Stimulated activated CD8-positive, alpha-beta memory T cell treated with anti-CD3 and anti-CD28 coated beads, Interleukin-12 subunit alpha, Interleukin-12 subunit beta, amount 100 ng/mL, for 1 hour (primary cell): ENCODE measurements around the gene NAV2.
"Not testable (repeated sequence)": the region's sequence is repeated elsewhere in the genome, so short reads cannot be mapped to it uniquely, and the experiment has no call there.

ENCODE experiments used
- DNase-seq: peaks from one replicate; pipeline ENCODE4 v3.0.0-alpha.2; 2020; ENCODE audit warnings: low read depth

Gene NAV2

DNA sequence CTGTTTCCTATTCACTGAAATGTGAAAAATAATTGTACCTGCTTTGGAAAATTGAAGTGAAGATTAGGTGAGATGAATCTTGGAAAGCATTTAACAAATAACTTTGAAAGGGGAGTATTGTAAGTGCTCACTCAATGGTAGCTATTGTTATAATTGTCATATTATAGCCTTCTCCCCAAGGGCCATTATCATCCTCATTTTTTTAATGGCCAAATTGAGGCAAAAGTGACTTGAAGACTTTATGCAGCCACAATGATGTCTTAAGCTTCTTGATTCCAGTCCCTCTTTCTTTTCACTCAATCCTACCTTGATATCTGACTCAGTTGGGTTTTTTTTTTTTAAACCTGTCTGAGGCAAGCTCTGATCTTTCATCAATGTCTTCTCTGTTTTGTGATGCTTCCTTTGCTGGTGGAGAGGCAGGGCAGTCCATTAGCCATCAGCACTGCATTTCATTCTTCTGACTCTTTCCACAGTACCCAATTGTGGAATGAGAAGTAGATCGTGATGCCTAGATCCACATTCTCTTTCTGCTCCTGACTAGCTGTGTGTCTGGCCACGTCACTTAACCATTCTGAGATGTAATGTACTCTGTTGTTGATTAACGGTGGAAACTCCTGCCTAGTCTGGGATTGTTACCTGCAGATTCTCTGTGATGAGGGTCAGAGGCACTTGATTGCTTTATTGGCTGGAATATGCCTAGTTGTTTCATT, 346.3 kb downstream of the NAV2 start:
- no peak for DNase-seq

DNA sequence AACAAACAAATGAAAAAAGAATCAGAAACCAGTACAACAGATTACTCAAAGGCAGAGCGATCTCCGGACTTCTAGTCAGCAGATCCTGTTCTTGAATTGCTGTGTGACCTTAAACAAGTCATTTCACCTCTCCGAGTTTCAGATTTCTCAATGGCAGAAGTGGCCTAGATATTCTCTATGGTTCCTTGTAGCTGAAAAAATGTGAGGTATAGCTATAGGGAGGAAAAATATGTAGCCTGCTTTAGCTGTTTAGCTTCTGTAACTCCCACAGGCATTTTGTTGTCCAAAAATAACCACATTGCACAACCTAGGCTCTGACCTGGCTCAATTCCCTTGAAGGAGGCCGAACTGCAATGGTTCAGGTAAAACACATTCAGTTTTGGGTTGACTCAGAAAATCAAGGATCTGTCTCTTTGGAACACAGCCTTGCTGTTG, 347.0 kb downstream of the NAV2 start:
- no peak for DNase-seq

GRCh38 chr11:20060181-20060580, 347.5 kb downstream of the NAV2 start:
- no peak for DNase-seq

DNA sequence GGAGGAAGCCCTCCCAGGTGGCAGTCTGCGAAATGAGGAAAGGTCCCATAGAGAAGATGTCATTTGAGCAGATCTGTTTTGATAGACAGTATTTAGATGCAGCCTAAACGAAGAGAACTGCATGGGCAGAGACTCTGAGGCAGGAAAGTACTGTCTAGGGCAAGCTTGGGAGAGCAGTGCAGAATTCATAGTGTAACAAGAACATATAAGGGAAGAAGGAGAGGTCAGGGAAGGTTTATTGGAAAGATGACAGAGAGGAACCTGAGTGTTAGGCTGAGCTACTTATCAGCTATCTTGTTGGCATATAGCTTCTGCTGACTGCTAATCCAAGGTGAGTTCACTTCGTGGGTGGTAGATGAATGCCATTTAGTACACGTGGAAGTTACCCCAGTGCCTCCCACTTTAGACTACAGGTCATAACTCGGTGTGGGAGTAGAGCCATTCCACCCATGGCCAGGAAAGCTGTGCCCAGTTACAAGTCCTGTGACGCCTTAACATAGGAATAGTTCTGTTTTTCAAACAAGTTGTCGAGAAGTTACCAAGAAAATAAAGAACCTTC, 348.1 kb downstream of the NAV2 start:
- no peak for DNase-seq

GRCh38 chr11:20061776-20062175, 349.1 kb downstream of the NAV2 start:
- DNase-seq = no peak

DNA sequence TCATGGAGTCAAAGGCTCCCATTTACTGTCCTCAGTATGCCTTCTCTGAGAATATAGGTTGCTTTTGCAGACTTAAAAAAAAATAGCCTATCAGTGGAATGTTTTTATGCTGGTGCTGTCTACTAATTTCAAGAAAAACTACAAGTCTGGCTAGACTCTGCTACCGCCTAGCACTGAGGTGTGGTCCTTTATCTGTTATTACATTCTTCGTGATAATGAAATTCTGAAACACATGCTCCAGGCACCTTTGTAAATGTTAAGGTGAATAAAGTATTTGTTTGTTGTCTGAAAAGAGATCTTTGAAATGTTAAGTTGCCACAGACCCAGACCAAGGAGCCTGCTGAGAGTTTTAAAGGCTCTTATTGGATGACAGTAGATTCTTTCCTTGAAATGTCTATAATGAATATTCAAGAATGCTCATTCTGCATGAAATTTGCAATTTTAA, 352.3 kb downstream of the NAV2 start:
- DNase-seq = no peak

GRCh38 chr11:20065406-20065805, 352.8 kb downstream of the NAV2 start:
- no peak for DNase-seq

DNA sequence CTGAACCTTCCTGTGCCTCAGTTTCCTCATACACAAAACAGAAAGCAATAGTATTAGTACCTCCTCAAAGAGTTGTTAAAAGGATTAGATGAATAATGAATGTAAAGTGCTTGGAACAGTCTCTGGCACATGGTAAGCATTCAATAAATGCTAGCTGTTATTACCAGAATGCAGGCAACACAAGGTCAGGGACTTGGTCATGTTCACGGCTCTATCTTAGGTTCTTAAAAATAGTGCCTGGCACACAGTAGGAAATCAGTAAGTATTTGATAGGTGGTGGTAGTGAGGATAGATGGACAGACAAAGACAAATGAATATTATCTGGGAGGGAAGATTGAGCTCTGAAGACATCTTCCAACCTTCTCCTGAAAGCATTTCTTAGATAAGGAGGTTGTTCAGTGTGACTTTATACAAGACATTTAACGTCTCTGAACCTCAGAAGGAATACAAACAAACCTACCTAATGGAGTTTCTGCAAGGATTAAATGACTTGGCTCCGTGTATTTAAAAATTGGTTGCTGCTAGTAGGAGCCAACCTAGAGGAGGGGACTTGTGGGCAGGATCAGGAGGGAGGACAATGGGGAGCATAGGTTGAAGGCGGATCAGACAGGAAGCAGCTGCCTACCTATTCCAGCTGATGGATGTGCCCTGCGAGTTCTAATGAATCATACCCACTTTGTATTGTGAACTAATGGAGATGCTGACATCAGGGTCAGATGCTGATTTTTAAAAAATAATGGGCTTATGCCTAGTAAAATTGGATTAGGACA, 353.6 kb downstream of the NAV2 start:
- no peak for DNase-seq

- DNase-seq = no peak
These were observed 354.1 kb downstream of the NAV2 start for GRCh38 chr11:20066783-20067156.

DNA sequence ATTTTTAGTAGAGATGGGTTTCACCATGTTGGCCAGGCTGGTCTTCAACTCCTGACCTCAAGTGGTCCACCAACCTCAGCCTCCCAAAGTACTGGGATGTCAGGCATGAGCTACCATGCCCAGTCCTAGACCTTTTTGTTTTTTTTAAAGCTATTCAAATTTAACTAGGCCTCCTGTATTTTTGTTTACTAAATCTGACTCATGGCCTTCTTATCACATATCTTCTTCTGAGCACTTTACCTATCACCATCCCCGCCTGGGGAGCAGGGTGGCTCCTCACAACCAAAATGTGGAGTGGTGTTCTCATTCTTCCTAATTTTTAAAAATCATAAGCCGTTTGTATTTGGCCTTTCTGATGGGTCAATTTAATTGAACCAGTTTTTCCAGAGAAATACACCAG, 355.0 kb downstream of the NAV2 start:
- DNase-seq = no peak

GRCh38 chr11:20068691-20069090, 356.1 kb downstream of the NAV2 start:
- DNase-seq = no peak

GRCh38 chr11:20070459-20070858, 357.8 kb downstream of the NAV2 start:
- DNase-seq = no peak

GRCh38 chr11:20075627-20076026, 363.0 kb downstream of the NAV2 start:
- no peak for DNase-seq

DNA sequence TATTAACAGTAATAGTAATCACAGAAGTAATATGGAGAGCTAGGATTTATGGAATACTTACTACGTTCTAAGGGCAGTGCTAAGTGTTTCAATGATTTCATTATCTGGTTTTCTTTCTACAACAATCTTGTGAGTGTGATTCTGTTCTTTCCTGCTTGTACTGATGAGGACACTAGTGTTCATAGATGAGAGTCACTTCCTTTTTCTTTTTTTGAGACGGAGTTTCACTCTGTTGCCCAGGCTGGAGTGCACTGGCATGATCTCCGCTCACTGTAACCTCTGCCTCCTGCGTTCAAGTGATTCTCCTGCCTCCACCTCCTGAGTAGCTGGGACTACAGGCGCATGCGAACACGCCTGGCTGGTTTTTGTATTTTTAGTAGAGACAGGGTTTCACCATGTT, 366.2 kb downstream of the NAV2 start:
- no peak for DNase-seq

DNA sequence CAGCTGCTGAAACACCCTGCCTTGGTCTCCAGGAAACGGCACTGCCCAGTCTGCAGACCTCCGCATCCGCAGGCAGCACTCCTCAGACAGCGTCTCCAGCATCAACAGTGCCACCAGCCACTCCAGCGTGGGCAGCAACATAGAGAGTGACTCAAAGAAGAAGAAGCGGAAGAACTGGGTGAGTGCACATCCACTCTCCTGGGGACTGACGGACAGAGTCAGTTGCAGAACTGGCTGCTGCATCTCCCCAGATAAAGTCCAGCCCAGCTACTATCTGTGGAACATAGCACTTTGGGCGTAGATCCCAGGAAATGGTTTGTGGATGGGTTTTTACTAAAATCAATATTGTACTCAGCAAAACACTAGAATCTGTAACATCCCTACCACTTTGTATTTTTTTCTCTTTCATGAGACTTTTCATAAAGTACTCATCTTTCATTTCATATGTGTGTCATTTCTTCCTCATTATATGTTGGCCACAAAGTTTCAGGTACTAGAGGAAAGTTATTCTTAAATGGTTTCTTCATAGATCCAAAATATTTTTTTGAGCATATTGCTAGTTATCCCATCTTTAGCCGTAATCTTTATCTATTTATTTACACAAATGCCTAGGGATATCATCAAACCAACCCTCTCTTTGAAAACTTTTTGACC, 367.5 kb downstream of the NAV2 start:
- DNase-seq = no peak

DNA sequence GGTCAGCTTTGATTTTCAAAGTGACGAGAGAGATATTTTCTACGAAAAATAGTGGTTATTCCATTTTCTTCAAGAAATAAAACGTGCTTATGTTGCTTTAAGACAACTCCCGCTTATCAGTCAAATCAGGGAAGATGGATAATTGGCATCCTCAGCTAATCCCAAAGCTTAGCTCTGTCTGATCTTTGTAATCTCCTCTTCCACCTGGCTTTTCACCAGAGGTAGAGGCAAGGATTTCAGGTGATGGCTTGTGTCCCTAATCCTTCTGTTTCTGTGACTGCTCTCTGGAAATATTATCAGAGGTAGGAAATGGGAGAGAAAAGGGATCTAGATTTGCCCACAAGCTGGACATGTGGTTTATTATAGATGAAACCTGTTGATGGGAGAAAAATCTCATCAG, 368.7 kb downstream of the NAV2 start:
- DNase-seq = no peak

DNA sequence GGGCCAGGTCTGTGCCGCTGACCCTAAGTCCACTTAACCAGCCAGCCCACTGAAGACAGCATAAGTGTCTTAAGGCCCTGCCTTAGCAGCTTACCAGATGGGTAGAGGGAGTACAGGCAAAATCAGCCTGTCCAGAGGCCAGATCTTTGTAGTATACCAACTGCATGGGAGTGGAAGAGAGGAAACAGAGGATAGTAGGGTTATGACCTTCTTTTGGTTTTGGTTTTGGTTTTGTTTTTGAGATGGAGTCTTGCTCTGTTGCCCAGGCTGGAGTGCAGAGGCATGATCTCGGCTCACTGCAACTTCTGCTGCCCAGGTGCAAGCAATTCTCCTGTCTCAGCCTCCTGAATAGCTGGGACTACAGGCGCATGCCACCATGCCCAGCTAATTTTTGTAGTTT, 371.2 kb downstream of the NAV2 start:
- not testable (repeated sequence) for DNase-seq

DNA sequence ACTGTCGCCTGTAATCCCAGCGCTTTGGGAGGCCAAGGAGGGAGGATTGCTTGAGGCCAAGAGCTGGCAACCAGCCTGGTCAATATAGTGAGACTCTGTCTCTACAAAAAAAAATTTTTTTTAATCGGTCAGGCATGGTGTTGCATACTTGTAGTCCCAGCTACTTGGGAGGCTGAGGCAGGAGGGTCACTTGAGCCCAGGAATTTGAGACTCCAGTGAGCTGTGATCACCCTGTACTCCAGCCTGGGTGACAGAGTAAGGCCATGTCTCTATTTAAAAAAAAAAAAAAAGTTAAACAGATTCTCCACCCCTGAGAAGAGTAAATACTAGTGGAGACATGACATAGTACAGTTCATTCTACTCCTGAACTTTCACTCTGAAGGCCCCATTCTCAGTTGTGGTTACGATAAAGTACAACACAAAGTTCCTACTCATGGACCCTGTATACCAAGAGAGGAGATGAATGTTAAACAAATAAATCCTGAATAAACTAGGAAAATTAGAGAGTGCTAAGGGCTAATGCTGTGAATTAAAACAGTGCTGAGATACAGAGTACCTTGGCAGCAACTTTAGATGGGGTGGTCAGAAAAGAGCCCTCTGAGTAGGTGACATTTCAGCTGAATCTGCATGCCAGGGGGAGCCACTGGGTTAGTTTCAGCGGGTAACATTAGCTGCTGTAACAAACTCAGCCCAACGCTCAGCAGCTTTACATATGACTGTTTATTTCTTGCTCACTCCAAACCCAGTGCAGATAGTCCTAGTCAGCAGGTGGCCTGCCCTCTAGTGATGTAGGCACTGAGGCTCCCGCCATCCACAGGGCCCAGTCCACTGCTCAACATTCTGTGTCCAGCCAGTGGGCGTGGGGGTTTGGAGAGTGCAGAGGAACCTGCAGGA, 372.5 kb downstream of the NAV2 start:
- no peak for DNase-seq

DNA sequence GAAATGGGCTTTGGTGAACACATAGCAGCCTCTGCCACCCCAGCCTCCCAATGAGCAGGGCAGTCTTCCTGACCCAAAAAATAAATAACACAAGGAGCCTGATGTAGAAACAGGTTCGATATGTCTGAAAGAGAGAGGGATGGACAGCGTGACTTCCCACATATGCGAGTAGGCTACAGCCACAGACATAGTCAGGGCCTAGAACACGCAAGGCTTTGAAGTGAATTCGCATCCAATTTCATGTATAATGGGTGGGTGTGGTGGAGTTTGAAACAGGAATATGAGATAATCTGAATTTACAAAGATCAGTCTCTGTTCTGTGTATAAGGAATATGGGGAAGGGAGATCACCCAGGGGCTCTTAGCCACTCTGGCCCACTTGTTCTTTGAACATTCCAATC, 373.3 kb downstream of the NAV2 start:
- no peak for DNase-seq

DNA sequence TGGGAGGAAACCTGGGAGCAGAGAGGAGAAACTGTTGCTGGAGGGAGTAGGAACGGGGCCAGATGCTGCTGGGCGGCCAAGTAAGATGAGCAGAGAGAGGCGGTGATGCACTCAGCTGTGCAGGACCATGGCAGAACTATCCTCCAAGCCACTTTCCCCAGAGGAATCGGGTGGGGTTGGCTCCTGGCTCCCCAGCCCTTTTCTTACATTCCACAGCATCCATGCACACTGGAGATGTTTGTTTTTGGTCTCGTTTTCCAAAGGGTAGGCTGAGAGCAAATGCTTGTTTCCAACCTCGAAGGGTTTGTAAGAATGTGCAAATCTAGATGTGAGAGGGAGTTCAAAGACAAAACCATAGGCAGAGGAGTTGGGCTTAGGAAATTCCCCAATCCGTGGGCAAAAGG, 374.5 kb downstream of the NAV2 start:
- DNase-seq = no peak

DNA sequence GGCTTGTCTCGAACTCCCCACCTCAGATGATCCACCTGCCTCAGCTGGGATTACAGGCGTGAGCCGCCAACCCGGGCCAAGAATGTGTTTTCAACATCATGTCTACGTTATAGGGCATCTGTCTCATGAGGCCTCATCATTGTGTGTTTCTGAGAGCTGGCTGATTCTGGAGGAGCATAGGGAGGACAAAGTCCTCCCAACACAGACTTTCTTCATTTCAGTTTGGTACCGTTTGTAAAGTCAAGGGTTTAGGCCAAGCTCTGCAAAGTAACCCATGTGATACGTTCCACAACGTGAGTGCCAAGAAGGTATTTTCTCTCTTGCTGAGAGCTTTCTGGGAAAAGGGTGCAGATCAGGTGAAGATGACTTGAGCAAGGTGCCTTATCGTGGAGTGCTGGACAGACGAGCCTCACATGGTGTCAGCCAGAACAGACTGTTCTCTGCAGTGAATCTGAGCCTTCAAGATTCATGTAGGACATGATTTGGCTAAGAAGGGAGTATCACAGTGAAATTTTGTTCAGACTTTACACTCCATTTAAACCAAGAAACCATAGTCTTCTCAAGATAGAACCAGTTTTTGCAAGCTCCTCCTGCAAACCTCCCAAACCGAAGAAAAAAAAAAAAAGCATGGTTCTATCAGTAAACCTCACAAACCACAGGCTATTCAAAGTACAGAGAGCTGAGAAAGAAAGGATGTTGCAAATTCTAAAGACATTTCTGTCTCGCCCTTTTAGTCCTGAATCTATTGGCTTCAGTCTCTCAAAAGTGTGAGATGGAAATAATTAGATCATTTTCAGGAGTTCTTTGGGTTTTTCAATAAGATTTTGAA, 376.0 kb downstream of the NAV2 start:
- DNase-seq = no peak
